HG02759 (cell line): ENCODE data around the gene KIAA1958.

Experiments
- ATAC-seq: cut with Tn5 transposase; IDR thresholded peaks from one replicate; pipeline ENCODE4 v1.9.1; 2021; ENCODE audit warnings: mild to moderate bottlenecking, moderate library complexity; ENCODE audit not compliant: unreplicated experiment

The KIAA1958 gene

DNA sequence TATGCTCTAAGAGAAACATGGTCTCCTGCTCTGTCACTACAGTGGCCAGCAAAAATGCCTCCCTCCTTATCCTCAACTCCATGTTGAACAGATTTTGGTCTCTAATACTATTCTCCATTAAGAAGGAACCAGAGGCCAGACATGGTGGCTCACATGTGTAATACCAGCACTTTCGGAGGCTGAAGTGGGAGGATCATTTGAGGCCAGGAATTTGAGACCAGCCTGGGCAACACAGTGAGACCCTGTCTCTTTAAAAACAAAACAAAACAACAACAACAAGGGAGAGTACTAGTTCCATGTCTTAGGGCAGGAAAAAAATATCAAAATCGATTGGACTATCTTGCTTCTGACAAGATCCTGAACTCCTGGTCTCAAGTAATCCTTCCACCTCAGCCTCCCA, 216.7 kb downstream of the KIAA1958 start:
- no peak for ATAC-seq

DNA sequence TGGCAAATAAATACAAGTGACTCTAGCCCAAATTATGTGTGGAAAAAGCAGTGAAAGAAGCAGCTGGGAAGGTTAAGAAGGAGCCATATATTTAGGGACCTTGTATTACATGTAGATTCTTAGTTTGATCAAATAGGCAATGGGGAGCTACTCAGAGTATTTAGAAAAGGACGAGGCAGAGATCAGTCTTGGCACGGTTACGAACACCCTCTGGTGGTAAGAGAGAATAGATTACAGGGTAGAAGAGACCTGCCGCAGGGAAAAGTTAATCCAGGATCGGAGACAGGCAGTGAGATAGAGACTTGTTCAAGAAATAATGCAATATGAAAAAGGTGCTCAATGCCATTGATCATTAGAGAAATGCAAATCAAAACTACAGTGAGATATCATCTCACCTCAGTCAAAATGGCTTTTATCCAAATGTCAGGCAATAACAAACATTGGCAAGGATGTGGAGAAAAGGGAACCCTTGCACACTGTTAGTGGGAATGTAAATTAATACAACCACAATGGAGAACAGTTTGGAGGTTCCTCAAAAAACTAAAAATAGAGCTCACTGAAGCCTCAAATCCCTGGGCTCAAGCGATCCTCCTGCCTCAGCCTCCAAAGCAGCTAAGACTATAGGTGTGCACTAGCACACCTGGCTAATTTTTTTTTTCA, 219.3 kb downstream of the KIAA1958 start:
- no peak for ATAC-seq

GRCh38 chr9:112711050-112711689, 224.5 kb downstream of the KIAA1958 start:
- no peak for ATAC-seq

DNA sequence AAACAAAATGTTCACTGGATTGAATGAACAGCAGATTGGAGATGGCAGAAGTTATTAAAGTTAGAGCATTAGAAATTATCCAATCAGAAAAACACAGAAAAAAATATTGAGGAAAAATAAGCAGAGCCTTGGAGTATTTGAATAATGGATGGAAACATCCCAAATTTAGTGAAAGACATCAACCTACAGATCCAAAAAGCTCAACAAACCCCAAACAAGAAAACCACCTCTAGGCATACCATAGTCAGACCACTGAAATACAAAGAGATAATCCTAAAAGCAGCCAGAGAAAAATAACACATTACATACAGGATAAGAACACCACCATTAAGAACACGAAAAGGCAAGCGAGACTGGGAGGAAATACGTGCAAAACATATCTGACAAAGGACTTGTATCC, 226.1 kb downstream of the KIAA1958 start:
- ATAC-seq, result no peak

GRCh38 chr9:112717661-112718331, 231.2 kb downstream of the KIAA1958 start, which contains the start of gene INIP:
Gene INIP (minus strand): TSS chr9:112718117. CDS start chr9:112716485, 1,632 bp downstream.
- peak; percentile 99 for ATAC-seq
